GM21381 (cell line): ENCODE measurements around the gene ATF4.
"Not testable (repeated sequence)": the region's sequence is repeated elsewhere in the genome, so short reads cannot be mapped to it uniquely, and the experiment has no call there.

Experiments
- ATAC-seq: cut with Tn5 transposase; IDR thresholded peaks from one replicate; pipeline ENCODE4 v1.9.1; 2021; ENCODE audit warnings: mild to moderate bottlenecking, moderate library complexity; ENCODE audit not compliant: unreplicated experiment

ATF4 gene

GRCh38 chr22:39510529-39511149 lies 9.7 kb upstream of the ATF4 start:
- ATAC-seq, result no peak

DNA sequence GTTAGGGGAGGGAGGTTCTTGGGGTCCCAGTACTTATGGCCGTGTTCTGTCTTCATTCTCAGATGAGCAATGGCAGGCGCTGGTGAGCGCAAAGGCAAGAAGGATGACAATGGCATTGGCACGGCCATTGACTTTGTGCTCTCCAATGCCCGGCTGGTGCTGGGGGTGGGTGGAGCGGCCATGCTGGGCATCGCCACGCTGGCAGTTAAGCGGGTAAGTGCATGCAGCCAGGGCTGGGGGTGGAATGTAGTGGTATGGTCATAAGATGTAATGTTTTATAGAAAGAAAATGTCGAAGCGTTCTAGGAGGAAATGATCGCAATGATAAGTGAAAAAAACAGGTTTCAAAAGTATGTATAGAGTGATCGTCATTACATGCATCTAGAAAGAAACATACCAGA lies 9.1 kb upstream of the ATF4 start:
- ATAC-seq, result no peak

- ATAC-seq, result no peak
Measured at GRCh38 chr22:39512026-39512425, 8.3 kb upstream of the ATF4 start.

GRCh38 chr22:39513791-39514190 lies 6.6 kb upstream of the ATF4 start:
- ATAC-seq, result no peak

DNA sequence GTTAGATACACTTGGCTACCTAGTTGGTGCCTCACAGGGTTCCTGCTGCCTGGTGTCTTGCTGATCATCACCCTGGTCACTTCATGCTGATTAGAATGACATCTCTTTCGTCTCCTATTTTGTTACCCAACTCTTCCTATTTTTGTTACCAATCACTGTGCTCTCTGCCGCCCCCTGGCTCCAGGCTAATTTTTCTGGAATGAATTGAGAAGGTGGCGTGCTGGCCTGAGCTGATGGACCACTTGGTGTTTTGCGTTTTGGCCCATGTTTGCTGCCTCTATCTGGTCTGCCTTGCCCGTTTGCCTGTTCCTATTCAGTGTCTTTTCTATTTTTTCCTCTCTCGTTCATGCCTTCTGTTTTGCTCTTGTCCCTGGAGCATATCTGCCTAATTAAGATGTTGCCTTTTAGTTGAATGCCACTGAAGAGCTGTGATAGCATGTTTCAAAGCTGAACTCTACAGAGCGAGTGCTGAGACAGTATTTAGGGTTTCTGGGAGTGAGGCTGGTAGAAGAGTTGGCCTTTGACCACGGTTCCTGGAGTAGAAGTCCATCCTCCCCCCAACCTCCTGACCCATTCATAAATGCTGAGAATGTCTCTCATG lies 5.9 kb upstream of the ATF4 start:
- no peak for ATAC-seq

- ATAC-seq, result no peak
Measured at GRCh38 chr22:39515266-39516050, 4.9 kb upstream of the ATF4 start.

DNA sequence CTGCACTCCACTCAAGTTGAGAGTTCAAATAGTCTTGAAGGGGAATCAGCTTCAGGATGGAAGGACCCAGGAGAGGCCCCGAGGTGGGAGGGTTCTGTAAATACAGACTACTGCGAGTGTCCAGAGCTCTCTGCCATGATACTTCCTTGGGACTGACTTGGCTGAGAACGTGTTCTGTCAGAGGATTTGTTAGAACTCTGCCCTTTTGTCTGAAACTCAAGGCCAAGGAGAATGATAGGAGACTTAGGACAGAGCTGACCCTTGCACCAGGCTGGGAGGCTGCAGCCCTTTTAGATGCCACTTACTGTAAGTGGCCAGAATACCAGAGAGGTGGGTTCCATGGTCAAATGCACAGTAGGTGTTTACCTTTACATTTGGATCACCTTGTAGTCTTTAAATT lies 2.9 kb upstream of the ATF4 start:
- no peak for ATAC-seq

GRCh38 chr22:39518144-39518786 lies 2.1 kb upstream of the ATF4 start:
- no peak for ATAC-seq

DNA sequence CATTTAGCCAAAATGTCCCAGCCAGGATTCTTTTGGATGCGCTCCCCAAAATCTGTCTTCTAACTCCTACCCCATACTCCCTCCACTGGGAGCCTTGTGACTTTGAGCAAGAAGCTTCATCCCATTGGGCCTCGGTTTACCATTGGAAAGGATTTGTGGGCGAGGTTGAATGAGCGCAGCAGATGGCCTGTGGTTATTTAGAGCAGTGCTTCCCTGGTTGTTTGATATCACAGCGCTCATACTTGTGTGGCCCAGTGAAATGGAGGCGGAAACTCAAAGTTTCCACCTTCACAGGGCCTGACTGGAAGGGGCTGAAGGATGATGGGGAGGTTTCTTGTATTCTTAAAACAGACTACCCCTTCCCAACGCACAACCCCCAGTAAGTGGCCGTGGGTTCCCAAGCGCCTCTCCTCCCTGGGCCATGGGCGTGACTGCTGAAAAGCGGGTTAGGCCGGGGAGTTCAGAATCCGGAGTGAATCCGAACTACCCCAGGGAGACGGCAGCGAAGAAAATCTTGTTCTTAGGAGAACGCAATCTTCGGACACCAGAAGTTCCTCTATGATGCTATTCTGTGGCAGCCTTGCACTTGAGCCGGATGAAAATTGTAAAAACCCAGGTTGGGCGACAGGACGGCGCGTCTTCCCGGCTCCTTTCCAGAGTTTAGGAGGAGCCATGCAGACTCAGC lies 1.2 kb upstream of the ATF4 start:
- no peak for ATAC-seq

- peak; percentile 70 for ATAC-seq
Measured at GRCh38 chr22:39519681-39520225, 609 bp upstream of the ATF4 start.

- ATAC-seq, result not testable (repeated sequence)
Measured at GRCh38 chr22:39521106-39521885, 934 bp downstream of the ATF4 start.

- ATAC-seq, result not testable (repeated sequence)
Measured at GRCh38 chr22:39522091-39522490, 1.7 kb downstream of the ATF4 start.

DNA sequence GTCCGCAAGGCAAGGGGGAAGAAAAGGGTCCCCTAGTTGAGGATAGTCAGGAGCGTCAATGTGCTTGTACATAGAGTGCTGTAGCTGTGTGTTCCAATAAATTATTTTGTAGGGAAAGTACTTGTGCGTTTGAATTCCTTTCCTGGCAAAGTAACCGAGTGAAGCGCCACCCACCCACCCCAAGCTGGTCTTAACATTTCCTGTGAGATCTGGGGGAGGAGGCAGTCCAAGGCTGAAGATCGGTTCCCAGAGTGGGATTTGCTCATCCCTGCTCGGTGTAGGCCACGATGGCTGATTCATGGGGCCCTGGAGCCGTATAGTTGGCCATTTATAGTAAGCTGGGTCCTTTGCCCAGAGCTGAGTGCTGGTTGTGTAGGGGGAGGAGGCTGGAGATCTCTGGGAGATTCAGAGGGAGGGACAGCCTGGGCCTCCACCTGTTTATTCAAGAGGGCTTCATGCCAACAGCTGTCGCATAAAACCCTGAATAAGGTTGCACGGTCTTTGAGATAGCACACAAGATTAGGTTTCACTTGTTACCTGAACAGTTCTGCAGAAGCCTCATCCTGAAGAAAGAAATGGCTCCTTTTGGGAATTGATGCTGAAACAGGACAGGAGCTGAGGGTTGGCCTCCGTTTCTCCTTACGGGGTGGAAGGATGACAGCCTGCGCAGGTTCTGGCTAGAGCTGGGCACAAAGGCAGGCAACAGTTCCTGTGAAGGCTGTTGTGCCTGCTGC lies 2.4 kb downstream of the ATF4 start:
- ATAC-seq, result no peak

GRCh38 chr22:39524089-39524752 lies 3.9 kb downstream of the ATF4 start:
- no peak for ATAC-seq

- ATAC-seq, result no peak
Measured at GRCh38 chr22:39524753-39525657, 4.6 kb downstream of the ATF4 start.

DNA sequence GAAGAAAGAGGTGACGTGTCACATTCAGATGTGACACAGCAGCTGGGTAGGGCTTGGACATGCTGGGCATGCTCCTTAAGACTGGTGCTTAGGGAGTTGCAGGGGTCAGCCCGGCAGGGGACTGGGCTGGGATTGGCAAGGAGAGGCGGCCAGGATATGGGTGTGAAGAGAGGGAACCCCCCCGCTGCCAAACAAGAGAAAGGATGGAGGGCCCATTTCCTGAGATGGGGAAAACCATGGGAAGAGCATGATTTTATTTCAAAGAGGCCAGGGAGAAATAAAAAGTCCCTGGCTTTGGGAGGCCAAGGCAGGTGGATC lies 5.3 kb downstream of the ATF4 start:
- ATAC-seq, result no peak

GRCh38 chr22:39526736-39527171 lies 6.4 kb downstream of the ATF4 start:
- no peak for ATAC-seq

GRCh38 chr22:39527481-39527961 lies 7.2 kb downstream of the ATF4 start:
- no peak for ATAC-seq
